CD4-positive, alpha-beta T cell treated with Interferon alpha-2 for 1 hour (primary cell): Measurements from ENCODE around the gene CTLA4.

Experiments used
- DNase-seq, 2 donors: peaks; one replicate each; pipeline ENCODE4 v3.0.0-alpha.2; 2020 to 2022

The CTLA4 gene

GRCh38 chr2:203893401-203893800, 25.8 kb downstream of the CTLA4 start:
- DNase-seq, result no peak

GRCh38 chr2:203893840-203894239, 26.3 kb downstream of the CTLA4 start:
- DNase-seq, result no peak

- no peak for DNase-seq
Measured at GRCh38 chr2:203894262-203894661, 26.7 kb downstream of the CTLA4 start.

GRCh38 chr2:203897544-203897943, 30.0 kb downstream of the CTLA4 start:
- no peak for DNase-seq

- no peak for DNase-seq
Measured at GRCh38 chr2:203898657-203899056, 31.1 kb downstream of the CTLA4 start.

GRCh38 chr2:203900253-203900652, 32.7 kb downstream of the CTLA4 start:
- no peak for DNase-seq

GRCh38 chr2:203904022-203904421, 36.5 kb downstream of the CTLA4 start:
- DNase-seq, result no peak

GRCh38 chr2:203905656-203906055, 38.1 kb downstream of the CTLA4 start:
- DNase-seq, result no peak

- DNase-seq, result peak; percentile 19 to 31
Measured at GRCh38 chr2:203908066-203908796, 40.7 kb downstream of the CTLA4 start.

GRCh38 chr2:203908797-203909185, 41.2 kb downstream of the CTLA4 start:
- no peak for DNase-seq

GRCh38 chr2:203909261-203909967, 41.8 kb downstream of the CTLA4 start:
- peak in 1 of 2 donors; percentile 58 for DNase-seq

GRCh38 chr2:203909974-203910373, 42.4 kb downstream of the CTLA4 start:
- DNase-seq, result no peak

- DNase-seq, result no peak
Measured at GRCh38 chr2:203913947-203914346, 46.4 kb downstream of the CTLA4 start.

- peak in 1 of 2 donors; percentile 35 for DNase-seq
Measured at GRCh38 chr2:203914546-203915182, 47.1 kb downstream of the CTLA4 start.

GRCh38 chr2:203915256-203915655, 47.7 kb downstream of the CTLA4 start:
- no peak for DNase-seq

- DNase-seq, result no peak
Measured at GRCh38 chr2:203916756-203917155, 49.2 kb downstream of the CTLA4 start.

- DNase-seq, result no peak
Measured at GRCh38 chr2:203918264-203918663, 50.7 kb downstream of the CTLA4 start.

- DNase-seq, result no peak
Measured at GRCh38 chr2:203918839-203919238, 51.3 kb downstream of the CTLA4 start.
